ENCODE data around the gene FYCO1. TPM values are rescaled to one million over a fixed set of nuclear protein-coding genes. Genes with fewer than 3 reads are reported as not detected.

Gene FYCO1
- total RNA-seq, 3 donors from 2014 or later (not counting 1 experiment from before 2014, with no cell fraction given), result 23.0 to 28.4 (median 27.5) TPM

- H3K27me3 Mint-ChIP-seq (ENCODE audit: low read depth in 2 of 2), result peaks cover 7 to 52% of the 10 kb centered on the region in 2 donors
- peaks cover 0 to 4% of the 10 kb centered on the region in 2 donors for H3K9me3 Mint-ChIP-seq
- no peaks in the 10 kb centered on the region for H3K36me3 ChIP-seq (ENCODE audit: control insufficient read depth, insufficient read depth, low read length)
- 100% methylated on average over 1 of the region's 3 CpGs for WGBS (ENCODE audit: insufficient coverage)
- H3K27me3 ChIP-seq (ENCODE audit: control insufficient read depth, insufficient read depth, low read length), result peaks cover 15% of the 10 kb centered on the region
- H3K27ac ChIP-seq (ENCODE audit: low read length), result no peak overlapping the region
- H3K4me1 Mint-ChIP-seq, result peaks cover 32 to 60% of the 10 kb centered on the region in 2 donors
- peak overlapping the region in 1 of 2 donors; percentile 72 for H3K27ac Mint-ChIP-seq
- intact Hi-C loops (cut with micrococcal nuclease), result loop anchor here (1.0 kb wide), 1 partner anchor 12 kb away; no protein-coding TSS in a partner anchor
- H3K4me3 Mint-ChIP-seq, result peak overlapping the region; percentile 3
- no peaks in the 10 kb centered on the region for H3K9me3 ChIP-seq (ENCODE audit: control insufficient read depth, insufficient read depth, low read length)
- DNase-seq (no peak), ATAC-seq (no peak)
- H3K4me3 ChIP-seq (ENCODE audit: low read length), result no peak overlapping the region
- peaks cover 31% of the 10 kb centered on the region for H3K4me1 ChIP-seq (ENCODE audit: control insufficient read depth, insufficient read depth, low read length)
- no peak for TF ChIP-seq CTCF (IDR thresholded peaks at IDR 0.05)
- no peaks in the 10 kb centered on the region for H3K36me3 Mint-ChIP-seq
Observed at GRCh38 chr3:45869638-45870037, 126.0 kb downstream of the FYCO1 start.

- no peak for TF ChIP-seq CTCF (IDR thresholded peaks at IDR 0.05)
- peaks cover 31 to 58% of the 10 kb centered on the region in 2 donors for H3K4me1 Mint-ChIP-seq
Observed at GRCh38 chr3:45868650-45869049, 127.0 kb downstream of the FYCO1 start.

GRCh38 chr3:45868213-45868612 is 127.4 kb downstream of the FYCO1 start:
- Histone ChIP-seq H3K27ac (ENCODE audit: low read length) (no peak overlapping the region), H3K9me3 (ENCODE audit: control insufficient read depth, insufficient read depth, low read length) (peaks cover 5% of the 10 kb centered on the region), H3K4me1 (ENCODE audit: control insufficient read depth, insufficient read depth, low read length) (peaks cover 30% of the 10 kb centered on the region), H3K36me3 (ENCODE audit: control insufficient read depth, insufficient read depth, low read length) (no peaks in the 10 kb centered on the region), H3K4me3 (ENCODE audit: low read length) (no peak overlapping the region), H3K27me3 (ENCODE audit: control insufficient read depth, insufficient read depth, low read length) (peaks cover 15% of the 10 kb centered on the region)
- intact Hi-C loops (cut with micrococcal nuclease), result no loop called here
- peaks cover 3 to 47% of the 10 kb centered on the region in 2 donors for H3K27me3 Mint-ChIP-seq (ENCODE audit: low read depth in 2 of 2)
- H3K4me3 Mint-ChIP-seq, result no peak overlapping the region
- WGBS (ENCODE audit: insufficient coverage), result 56% methylated on average over 2 of the region's 2 CpGs
- no peak for TF ChIP-seq CTCF (IDR thresholded peaks at IDR 0.05)
- H3K36me3 Mint-ChIP-seq, result peaks cover 7% of the 10 kb centered on the region
- H3K9me3 Mint-ChIP-seq, result peaks cover 0 to 3% of the 10 kb centered on the region in 2 donors
- peaks cover 31 to 60% of the 10 kb centered on the region in 2 donors for H3K4me1 Mint-ChIP-seq
- H3K27ac Mint-ChIP-seq, result no peak overlapping the region
- ATAC-seq (no peak), DNase-seq (no peak)

More at GRCh38 chr3:45868650-45869049, 127.0 kb downstream of the FYCO1 start:
- H3K4me1 ChIP-seq (ENCODE audit: control insufficient read depth, insufficient read depth, low read length), result peaks cover 30% of the 10 kb centered on the region
- no peak overlapping the region for H3K4me3 Mint-ChIP-seq
- ATAC-seq (no peak), DNase-seq (no peak)
- no peak overlapping the region for H3K27ac Mint-ChIP-seq
- no peak overlapping the region for H3K27ac ChIP-seq (ENCODE audit: low read length)
- H3K36me3 Mint-ChIP-seq, result peaks cover 2% of the 10 kb centered on the region
- peaks cover 15% of the 10 kb centered on the region for H3K27me3 ChIP-seq (ENCODE audit: control insufficient read depth, insufficient read depth, low read length)
- peaks cover 0 to 2% of the 10 kb centered on the region in 2 donors for H3K9me3 Mint-ChIP-seq
- H3K36me3 ChIP-seq (ENCODE audit: control insufficient read depth, insufficient read depth, low read length), result no peaks in the 10 kb centered on the region
- peaks cover 5 to 45% of the 10 kb centered on the region in 2 donors for H3K27me3 Mint-ChIP-seq (ENCODE audit: low read depth in 2 of 2)
- H3K4me3 ChIP-seq (ENCODE audit: low read length), result no peak overlapping the region
- peaks cover under 1% of the 10 kb centered on the region for H3K9me3 ChIP-seq (ENCODE audit: control insufficient read depth, insufficient read depth, low read length)
- WGBS (ENCODE audit: insufficient coverage), result 84% methylated on average over 2 of the region's 2 CpGs
- intact Hi-C loops (cut with micrococcal nuclease), result no loop called here

Other genes starting within 250 kb of the FYCO1 start
- gene SLC6A20, start 199.3 kb downstream of the FYCO1 start, total RNA-seq, result 1 to 10 TPM in 1 of 3 donors, under 1 TPM in 2; 0.25 to 1.3 (median 0.70) TPM
- 10 to 100 TPM; 16.4 to 19.8 (median 17.2) TPM for gene LZTFL1, start 153.7 kb downstream of the FYCO1 start, total RNA-seq
- under 1 TPM in 1 of 3 donors, not detected in 2; 0.27 TPM for gene CCR9, start 109.3 kb downstream of the FYCO1 start, total RNA-seq
- 1 to 10 TPM in 2 of 3 donors, under 1 TPM in 1; 0.95 to 2.1 (median 1.7) TPM for gene CXCR6, start 52.4 kb downstream of the FYCO1 start, total RNA-seq
- under 1 TPM in 1 of 3 donors, not detected in 2; 0.21 TPM for gene XCR1, start 31.7 kb upstream of the FYCO1 start, total RNA-seq
- 10 to 100 TPM in 1 of 3 donors, 1 to 10 TPM in 2; 2.1 to 26.0 (median 3.8) TPM for gene CCR1, start 212.5 kb upstream of the FYCO1 start, total RNA-seq
- gene CCR3, start 246.6 kb upstream of the FYCO1 start, total RNA-seq, result 10 to 100 TPM in 1 of 3 donors, 1 to 10 TPM in 1, not detected in 1; 1.5 to 36.7 TPM

Data from natural killer cell (primary cell).